Chondrocyte (in vitro differentiated cells): Measurements from ENCODE around the gene WEE1. TPM values are rescaled to one million over a fixed set of nuclear protein-coding genes. Genes with fewer than 3 reads are reported as not detected.

Source experiments
- DNase-seq: peaks from one replicate; pipeline ENCODE4 v3.0.0; 2021; ENCODE audit warnings: mixed read lengths, low spot score
- H3K27ac Mint-ChIP-seq: one replicate; pipeline ENCODE4 v1.8.0; 2021; ENCODE audit warnings: mild to moderate bottlenecking, moderate library complexity, mixed read lengths; ENCODE audit not compliant: unreplicated experiment
- H3K27me3 Mint-ChIP-seq: 2 replicates; pipeline ENCODE4 v1.8.0; 2021; ENCODE audit warnings: low read depth, mixed read lengths
- H3K36me3 Mint-ChIP-seq: 2 replicates; pipeline ENCODE4 v1.8.0; 2021; ENCODE audit warnings: low read depth, mixed read lengths
- H3K4me1 Mint-ChIP-seq: 2 replicates; pipeline ENCODE4 v1.8.0; 2021; ENCODE audit warnings: low read depth, mild to moderate bottlenecking, mixed read lengths
- H3K4me3 Mint-ChIP-seq: one replicate; pipeline ENCODE4 v1.8.0; 2021; ENCODE audit warnings: mild to moderate bottlenecking, moderate library complexity, mixed read lengths; ENCODE audit not compliant: unreplicated experiment
- H3K9me3 Mint-ChIP-seq: 2 replicates; pipeline ENCODE4 v1.8.0; 2021; ENCODE audit warnings: low read depth, mixed read lengths
- CTCF ChIP-seq: fragments of 200-600 bp; sonication (generic); IDR thresholded peaks from 2 replicates; pipeline ENCODE4 v1.5.0; 2021; ENCODE audit warnings: antibody characterized with exemption, mild to moderate bottlenecking, moderate library complexity
- total RNA-seq: library from RNA; stranded (reverse); gene quantifications from 3 replicates; pipeline ENCODE4 v1.2.1, GENCODE V29; 2021

Gene WEE1
- total RNA-seq, 1 donor from 2014 or later: 17.8 TPM

- no peak overlapping the region for H3K27ac Mint-ChIP-seq
- H3K36me3 Mint-ChIP-seq: no peaks in the 10 kb centered on the region
- TF ChIP-seq CTCF: no peak
- no peaks in the 10 kb centered on the region for H3K27me3 Mint-ChIP-seq
- no peak for DNase-seq
- H3K4me1 Mint-ChIP-seq: no peaks in the 10 kb centered on the region
- no peak overlapping the region for H3K4me3 Mint-ChIP-seq
- H3K9me3 Mint-ChIP-seq: peaks cover 4% of the 10 kb centered on the region
These were observed 65.6 kb downstream of the WEE1 start for GRCh38 chr11:9639099-9639498.

Other genes with a start within 250 kb of the WEE1 start
- gene IPO7, start 189.0 kb upstream of the WEE1 start, total RNA-seq: 113 to 143 TPM (median 114 TPM) in 3 replicates
- gene ZNF143, start 112.7 kb upstream of the WEE1 start, total RNA-seq: 16.6 to 23.1 TPM (median 18.9 TPM) in 3 replicates
- 20.1 to 25.7 TPM (median 20.4 TPM) in 3 replicates for gene SWAP70, start 90.4 kb downstream of the WEE1 start, total RNA-seq